B cell (primary cell): ENCODE measurements around the gene TUT1. TPM values are rescaled to one million over a fixed set of nuclear protein-coding genes. Genes with fewer than 3 reads are reported as not detected.
A peak's percentile ranks its signal among the peaks of the same experiment; 100 is the strongest.

ENCODE experiments used
- ATAC-seq: fragments of 200-7000 bp; cut with Tn5 transposase; one replicate; pipeline ENCODE4 v1.10.0; 2021; ENCODE audit warnings: low read depth, mild to moderate bottlenecking, moderate number of reproducible peaks, moderate library complexity
- CTCF ChIA-PET: fragments of 350-600 bp; sonication (Branson Sonifier 250); formaldehyde crosslinking; loops from one replicate; lab custom pipeline; 2021; ENCODE audit warnings: antibody characterized with exemption, inconsistent platforms; lab: Charles Lee
- POLR2A ChIA-PET: fragments of 350-600 bp; sonication (Branson Sonifier 250); formaldehyde crosslinking; loops from one replicate; lab custom pipeline; 2021; ENCODE audit warnings: antibody characterized with exemption; lab: Charles Lee
- DNase-seq: peaks from one replicate; pipeline ENCODE4 v3.0.0; 2013
- H2AFZ ChIP-seq: 2 replicates; pipeline ENCODE4 v1.6.1; 2012; ENCODE audit warnings: mild to moderate bottlenecking, low read depth, low read length; ENCODE audit not compliant: insufficient read depth, poor library complexity, severe bottlenecking
- H3K27ac ChIP-seq, 2 donors: 1 replicate in 1 of 2; 2 replicates in 1 of 2; pipeline ENCODE4 v1.5.1; 2012 to 2013; ENCODE audit warnings: low read length in 2 of 2, mild to moderate bottlenecking in 2 of 2, moderate library complexity in 1 of 2
- H3K27me3 ChIP-seq, 4 experiments: fragments of 200-600 bp in 1 of 4; sonication (generic) in 1 of 4; replicated peaks in 1 of 4; 1 replicate in 2 of 4; 2 replicates in 2 of 4; pipeline versions ENCODE4 v1.6.1 to v1.7.0; 2013 to 2016; ENCODE audit warnings: low read length in 3 of 4, mild to moderate bottlenecking in 2 of 4, mixed read lengths in 1 of 4, moderate library complexity in 1 of 4; ENCODE audit not compliant: insufficient read depth in 4 of 4, control insufficient read depth in 3 of 4; ENCODE audit errors: control extremely low read depth in 1 of 4
- H3K36me3 ChIP-seq, 2 experiments: replicated peaks in 1 of 2; 1 replicate in 1 of 2; 2 replicates in 1 of 2; pipeline versions ENCODE4 v1.6.1 to v1.7.1; 2013; ENCODE audit warnings: low read length in 1 of 2; ENCODE audit not compliant: insufficient read depth in 2 of 2, control insufficient read depth in 1 of 2; ENCODE audit errors: control extremely low read depth in 1 of 2, extremely low read depth in 1 of 2
- H3K4me1 ChIP-seq, 2 donors: fragments of 200-600 bp in 1 of 2; sonication (generic) in 1 of 2; 1 replicate in 1 of 2; 2 replicates in 1 of 2; pipeline versions ENCODE4 v1.5.1 to v1.6.1; 2013 to 2017; ENCODE audit warnings: low read length in 2 of 2; ENCODE audit not compliant: control insufficient read depth in 2 of 2, insufficient read depth in 2 of 2
- H3K4me2 ChIP-seq: replicated peaks from 2 replicates; pipeline ENCODE3; 2012; ENCODE audit warnings: mild to moderate bottlenecking, low read depth, low read length; ENCODE audit not compliant: poor library complexity, severe bottlenecking
- H3K4me3 ChIP-seq, 5 experiments: fragments of 200-600 bp in 1 of 5; sonication (generic) in 1 of 5; 1 replicate in 3 of 5; 2 replicates in 2 of 5; pipeline versions ENCODE4 v1.5.1 to v1.7.0; 2011 to 2016; ENCODE audit warnings: low read length in 4 of 5, mild to moderate bottlenecking in 4 of 5, low read depth in 2 of 5, control low read depth in 1 of 5, moderate library complexity in 1 of 5; ENCODE audit not compliant: insufficient read depth in 1 of 5; ENCODE audit errors: control extremely low read depth in 1 of 5, extremely low read depth in 1 of 5
- H3K79me2 ChIP-seq: fragments of 200-600 bp; sonication (generic); one replicate; pipeline ENCODE4 v1.6.0; 2016; ENCODE audit warnings: low read length; ENCODE audit not compliant: control insufficient read depth, insufficient read depth
- H3K9ac ChIP-seq: fragments of 200-600 bp; sonication (generic); 2 replicates; pipeline ENCODE4 v1.6.1; 2017; ENCODE audit warnings: mild to moderate bottlenecking, low read length, moderate library complexity
- H3K9me3 ChIP-seq, 3 donors: one replicate each; pipeline versions ENCODE4 v1.6.1 to v1.7.1; 2013; ENCODE audit warnings: low read length in 2 of 3; ENCODE audit not compliant: control insufficient read depth in 2 of 3, insufficient read depth in 1 of 3; ENCODE audit errors: control extremely low read depth in 1 of 3
- H4K20me1 ChIP-seq: 2 replicates; pipeline ENCODE4 v1.6.0; 2012; ENCODE audit warnings: mild to moderate bottlenecking, low read length; ENCODE audit not compliant: insufficient read depth, control insufficient read depth, poor library complexity, severe bottlenecking
- H3K27ac Mint-ChIP-seq: one replicate; pipeline ENCODE4 v1.8.0; 2021; ENCODE audit warnings: mixed read lengths
- H3K27me3 Mint-ChIP-seq: one replicate; pipeline ENCODE4 v1.8.0; 2021; ENCODE audit warnings: mixed read lengths
- H3K4me1 Mint-ChIP-seq: one replicate; pipeline ENCODE4 v1.8.0; 2021; ENCODE audit warnings: mixed read lengths
- H3K4me3 Mint-ChIP-seq: one replicate; pipeline ENCODE4 v1.8.0; 2021; ENCODE audit warnings: mixed read lengths
- H3K9me3 Mint-ChIP-seq: one replicate; pipeline ENCODE4 v1.8.0; 2022; ENCODE audit warnings: mixed read lengths; ENCODE audit not compliant: insufficient read depth
- CTCF ChIP-seq: fragments of 200-600 bp; IDR thresholded peaks from one replicate; pipeline ENCODE4 v1.8.0; 2022; ENCODE audit warnings: antibody characterized with exemption, mild to moderate bottlenecking
- EZH2 ChIP-seq: IDR thresholded peaks from 2 replicates; pipeline ENCODE4 v1.6.1; 2012; ENCODE audit warnings: borderline replicate concordance, low read depth, mild to moderate bottlenecking, moderate library complexity, low read length; ENCODE audit not compliant: insufficient read depth, poor library complexity, severe bottlenecking
- WGBS: methylation state at CpG from one replicate; pipeline ENCODE4 v1.1.5; 2013; ENCODE audit warnings: missing lambda C conversion rate; ENCODE audit not compliant: insufficient coverage; 5-methylcytosine and 5-hydroxymethylcytosine counted together
- intact Hi-C: fragments of 100-400 bp; cut with micrococcal nuclease; formaldehyde crosslinking; loops from one replicate; pipeline ENCODE4 v1.10.0; 2022
- polyA plus RNA-seq: library from polyadenylated mRNA; depleted of rRNA; stranded (reverse); fragments of >200 nt; gene quantifications from 2 replicates; pipeline ENCODE4 v1.2.3, GENCODE V29; 2012
- total RNA-seq, 2 donors: library from RNA; stranded (reverse); fragments of 120-200 nt in 1 of 2; gene quantifications; 1 replicate in 1 of 2; 2 replicates in 1 of 2; pipeline versions ENCODE4 v1.2.3 to v1.2.4, GENCODE V29; 2013 to 2022

TUT1 gene
- total and polyA plus RNA-seq, 2 donors (not counting 1 experiment from before 2014, with no cell fraction given), result 31.1 to 47.7 TPM

GRCh38 chr11:62554387-62555167 lies 36.7 kb downstream of the TUT1 start:
- ATAC-seq (no peak), DNase-seq (peak; percentile 50)
- Histone ChIP-seq H3K4me1 (peaks cover 78 to 89% of the 10 kb centered on the region in 2 donors), H3K27ac (peak overlapping the region; percentile 98 to 99), H4K20me1 (no peaks in the 10 kb centered on the region), H3K79me2 (peaks cover 19% of the 10 kb centered on the region), H3K27me3 (no peaks in the 10 kb centered on the region), H3K36me3 (peaks cover 7 to 14% of the 10 kb centered on the region in 2 experiments), H3K4me3 (peak overlapping the region in 1 of 5 experiments; percentile 34), H3K4me2 (peak overlapping the region; percentile 74), H2AFZ (no peak overlapping the region), H3K9ac (peak overlapping the region; percentile 44), H3K9me3 (no peaks in the 10 kb centered on the region)
- Mint-ChIP-seq H3K4me3 (peak overlapping the region; percentile 70), H3K4me1 (peaks cover 80% of the 10 kb centered on the region), H3K9me3 (no peaks in the 10 kb centered on the region), H3K27me3 (no peaks in the 10 kb centered on the region), H3K27ac (peak overlapping the region; percentile 96)
- 100% methylated on average over 1 of the region's 7 CpGs for WGBS
- CTCF ChIA-PET, result interaction anchor here (0.8 to 13.2 kb wide), 5 partner anchors 8 to 130 kb away, joined by 3 to 376 read pairs (median 5); partner anchors contain the start of gene AHNAK
- TF ChIP-seq CTCF (no peak), EZH2 (no peak)
- intact Hi-C loops, result loop anchor here (1.0 to 5.0 kb wide), 4 partner anchors 13 to 674 kb away; no protein-coding TSS in a partner anchor
- POLR2A ChIA-PET, result interaction anchor here (0.7 to 9.3 kb wide), 6 partner anchors 8 to 287 kb away, joined by 4 to 119 read pairs (median 6); partner anchors contain the start of genes AHNAK, EEF1G and TUT1
